Measurements from ENCODE around the gene UPF1.

The UPF1 gene

DNA sequence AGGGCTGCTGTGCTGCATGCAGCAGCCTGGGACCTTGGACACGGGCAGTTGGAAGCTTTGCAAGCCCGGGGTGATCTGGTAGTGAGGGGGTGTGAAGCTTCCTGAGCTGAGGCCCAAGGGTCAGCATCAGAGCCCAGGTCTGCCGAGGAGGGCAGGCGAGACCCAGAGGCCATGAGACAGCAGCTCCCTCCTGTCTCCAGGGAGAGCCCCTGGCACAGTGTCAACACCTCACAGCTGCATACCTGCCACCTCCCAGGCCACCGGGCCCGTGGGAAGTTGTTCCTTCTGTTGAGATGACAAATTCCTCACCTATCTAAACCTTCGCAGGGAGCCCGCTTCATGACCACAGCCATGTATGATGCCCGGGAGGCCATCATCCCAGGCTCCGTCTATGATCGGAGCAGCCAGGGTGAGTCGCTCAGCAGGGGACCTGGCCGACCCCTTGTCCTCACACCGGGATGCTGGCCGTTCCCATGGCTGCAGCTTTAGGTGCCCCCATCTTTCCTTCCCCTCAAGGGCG, 32.1 kb downstream of the UPF1 start:
- no peak for TF ChIP-seq CTCF (IDR thresholded peaks at IDR 0.05)

DNA sequence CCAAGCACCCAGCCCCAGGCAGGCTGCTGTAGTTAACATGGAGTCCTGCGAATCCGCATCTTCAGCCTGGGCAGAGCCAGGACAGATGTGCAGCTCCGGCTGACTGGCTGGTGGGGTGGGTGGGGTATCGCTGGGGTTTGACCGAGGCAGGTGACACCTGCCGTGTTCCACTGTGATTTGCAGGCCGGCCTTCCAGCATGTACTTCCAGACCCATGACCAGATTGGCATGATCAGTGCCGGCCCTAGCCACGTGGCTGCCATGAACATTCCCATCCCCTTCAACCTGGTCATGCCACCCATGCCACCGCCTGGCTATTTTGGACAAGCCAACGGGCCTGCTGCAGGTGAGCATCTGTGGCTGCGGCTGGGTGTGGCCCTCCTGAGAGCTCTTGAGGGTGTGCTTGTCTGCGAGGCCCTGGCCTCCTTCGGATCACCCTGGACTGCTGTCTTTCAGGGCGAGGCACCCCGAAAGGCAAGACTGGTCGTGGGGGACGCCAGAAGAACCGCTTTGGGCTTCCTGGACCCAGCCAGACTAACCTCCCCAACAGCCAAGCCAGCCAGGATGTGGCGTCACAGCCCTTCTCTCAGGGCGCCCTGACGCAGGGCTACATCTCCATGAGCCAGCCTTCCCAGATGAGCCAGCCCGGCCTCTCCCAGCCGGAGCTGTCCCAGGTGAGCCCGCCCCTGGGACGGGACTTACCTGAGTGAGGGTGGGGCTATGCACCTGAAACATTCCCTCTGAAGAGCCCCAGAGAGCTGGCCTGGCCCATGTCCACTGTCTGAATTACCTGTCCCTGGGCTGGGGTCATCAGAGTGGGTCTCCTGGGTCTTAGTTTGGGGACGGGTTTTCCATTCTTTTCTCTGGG, 33.6 kb downstream of the UPF1 start:
- TF ChIP-seq CTCF (IDR thresholded peaks at IDR 0.05) = no peak

DNA sequence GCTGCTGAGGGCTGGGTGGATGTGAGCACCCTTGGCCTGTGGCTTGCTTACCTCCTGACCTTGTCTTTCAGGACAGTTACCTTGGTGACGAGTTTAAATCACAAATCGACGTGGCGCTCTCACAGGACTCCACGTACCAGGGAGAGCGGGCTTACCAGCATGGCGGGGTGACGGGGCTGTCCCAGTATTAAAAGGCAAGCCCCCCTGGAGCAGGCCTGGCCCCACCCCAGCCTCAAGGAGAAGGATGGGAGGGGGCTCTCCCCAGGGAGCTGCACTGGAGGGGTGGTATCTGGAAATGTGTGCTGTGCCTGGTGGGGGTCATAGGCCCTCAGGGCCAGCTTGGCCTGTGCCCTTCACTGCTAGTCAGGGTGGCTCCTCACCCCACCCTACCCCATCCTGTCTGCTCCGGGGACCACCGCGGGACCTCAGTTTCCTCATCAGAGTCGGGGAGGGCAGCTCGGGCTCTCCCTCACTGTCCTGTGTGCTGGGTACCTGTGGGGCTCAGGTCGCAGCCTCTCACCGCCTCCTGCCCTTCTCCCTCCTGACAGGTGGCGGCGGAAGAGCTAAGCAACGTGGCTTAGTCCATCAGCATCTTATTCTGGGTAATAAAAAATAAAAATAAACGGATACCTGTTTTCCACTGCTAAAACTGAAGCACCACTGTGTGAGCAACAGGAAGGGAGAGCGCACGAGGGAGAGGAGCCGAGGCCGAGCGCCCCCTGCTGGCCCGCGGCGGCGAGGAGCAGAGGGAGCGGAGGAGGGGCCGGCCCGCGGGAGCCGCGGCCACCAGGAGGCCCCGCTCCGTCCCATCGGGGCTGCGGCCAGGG, 34.4 kb downstream of the UPF1 start:
- TF ChIP-seq CTCF (IDR thresholded peaks at IDR 0.05) = peak; percentile 100

- peak; percentile 18 for TF ChIP-seq CTCF (IDR thresholded peaks at IDR 0.05)
Measured at GRCh38 chr19:18866800-18867123, 35.0 kb downstream of the UPF1 start.

DNA sequence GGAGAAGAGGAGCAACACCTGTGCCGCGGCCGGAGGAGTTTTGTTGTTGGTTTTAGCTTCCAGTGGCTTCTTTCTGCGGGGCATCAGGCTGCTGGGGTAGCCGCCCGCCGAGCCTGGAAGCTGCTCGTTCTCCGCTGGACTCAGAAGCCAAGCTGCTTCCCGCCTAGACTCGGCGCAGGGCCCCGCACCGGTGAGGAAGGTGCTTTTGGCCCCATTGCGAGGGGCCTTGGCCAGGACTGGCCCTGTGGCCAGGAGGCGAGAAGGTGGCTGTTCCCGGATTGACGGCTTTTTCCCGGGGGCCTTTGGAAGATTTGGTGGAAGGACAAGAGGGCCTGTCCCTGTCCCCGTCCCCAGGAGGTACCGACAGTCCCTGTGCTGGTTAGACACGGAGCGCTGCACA, 35.4 kb downstream of the UPF1 start:
- TF ChIP-seq CTCF (IDR thresholded peaks at IDR 0.05) = no peak

DNA sequence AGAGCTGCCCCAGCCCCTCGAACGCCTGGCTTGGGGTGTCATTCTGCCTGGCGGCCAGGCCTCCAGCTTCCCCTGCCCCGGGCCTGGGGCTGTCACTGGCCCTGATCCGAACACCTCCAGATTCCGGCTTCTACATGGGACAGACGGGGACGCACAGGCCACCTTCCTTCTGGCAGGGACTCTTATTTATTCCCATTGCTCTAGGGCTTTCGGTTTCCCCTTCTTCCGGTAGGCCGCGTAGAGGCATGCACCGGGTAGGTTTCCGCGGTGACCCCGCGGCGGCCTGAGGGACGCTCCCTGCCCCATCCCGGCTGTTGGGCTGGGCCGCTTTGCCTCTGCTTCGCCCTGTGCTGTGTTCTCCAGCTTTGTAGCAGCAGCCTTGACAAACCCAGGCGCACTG, 36.0 kb downstream of the UPF1 start:
- TF ChIP-seq CTCF (IDR thresholded peaks at IDR 0.05) = no peak

- TF ChIP-seq CTCF (IDR thresholded peaks at IDR 0.05) = no peak
Measured at GRCh38 chr19:18868380-18869022, 36.7 kb downstream of the UPF1 start.

Data from LNCAP (cell line).